MM.1S (cell line): ENCODE results near the gene PHF23.

ENCODE experiments used
- CTCF ChIP-seq: fragments of 300-600 bp; sonication (generic); IDR thresholded peaks from 2 replicates; pipeline ENCODE4 v1.5.1; 2016; ENCODE audit warnings: antibody characterized with exemption, low read length, mixed read lengths
- EZH2 ChIP-seq: fragments of 300-600 bp; sonication (generic); optimal IDR thresholded peaks from 2 replicates; pipeline ENCODE3; 2017; ENCODE audit warnings: low read depth, mild to moderate bottlenecking, antibody characterized with exemption, low read length, mixed read lengths

GRCh38 chr17:7261379-7262191, 22.3 kb upstream of the PHF23 start:
- TF ChIP-seq CTCF (no peak), EZH2 (no peak)
